Cardiac muscle cell (in vitro differentiated cells and primary cell): ENCODE measurements around the gene S100A8. TPM values are rescaled to one million over a fixed set of nuclear protein-coding genes. Genes with fewer than 3 reads are reported as not detected.
"Not testable (repeated sequence)": the region's sequence is repeated elsewhere in the genome, so short reads cannot be mapped to it uniquely, and the experiment has no call there.

ENCODE experiments used
- DNase-seq, 2 donors: peaks; one replicate each; pipeline versions ENCODE4 v3.0.0 to v3.0.0-alpha.2; 2010 to 2017; ENCODE audit warnings: low read depth in 1 of 2, low spot score in 1 of 2
- H3K27ac ChIP-seq: fragments of 200-600 bp; sonication (generic); 2 replicates; pipeline ENCODE4 v1.5.1; 2016
- H3K27me3 ChIP-seq: fragments of 200-600 bp; sonication (generic); 2 replicates; pipeline ENCODE4 v1.6.0; 2016; ENCODE audit warnings: control low read depth
- H3K36me3 ChIP-seq: fragments of 200-600 bp; sonication (generic); 2 replicates; pipeline ENCODE4 v1.5.1; 2016; ENCODE audit warnings: control low read depth
- H3K4me1 ChIP-seq: fragments of 200-600 bp; sonication (generic); 2 replicates; pipeline ENCODE4 v1.8.1; 2017; ENCODE audit warnings: low read depth, mild to moderate bottlenecking, mixed run types
- H3K4me3 ChIP-seq: fragments of 200-600 bp; sonication (generic); 2 replicates; pipeline ENCODE4 v1.5.1; 2016; ENCODE audit warnings: mild to moderate bottlenecking
- H3K9me3 ChIP-seq: fragments of 200-600 bp; sonication (generic); 2 replicates; pipeline ENCODE4 v1.5.1; 2017; ENCODE audit warnings: low read depth, mild to moderate bottlenecking, control low read depth
- CTCF ChIP-seq: IDR thresholded peaks from 2 replicates; pipeline ENCODE4 v1.5.1; 2012; ENCODE audit warnings: low read depth, mild to moderate bottlenecking, low read length
- polyA plus RNA-seq: library from polyadenylated mRNA; unstranded; fragments of >200 nt; fragmentation: Nextera tagmentation; extraction: Ambion mirVana; gene quantifications from 2 replicates; pipeline ENCODE4 v1.2.1, GENCODE V29; 2016
- total RNA-seq: library from RNA; depleted of rRNA; stranded (reverse); fragments of >200 nt; gene quantifications from 2 replicates; pipeline ENCODE4 v1.2.3, GENCODE V29; 2016

S100A8 gene
- total and polyA plus RNA-seq, 2 experiments from 2014 or later = 4.4 TPM; not detected in 1

GRCh38 chr1:153348511-153349362, 42.1 kb downstream of the S100A8 start, which contains the start of gene PGLYRP4:
PGLYRP4 (minus strand) TSS chr1:153348841; CDS start chr1:153347932, 909 bp downstream.
- Histone ChIP-seq H3K4me1 (peaks cover 12% of the 10 kb centered on the region), H3K36me3 (no peaks in the 10 kb centered on the region), H3K27ac (no peak within 1 kb of the TSS), H3K9me3 (no peaks in the 10 kb centered on the region), H3K27me3 (no peaks in the 10 kb centered on the region), H3K4me3 (no peak within 1 kb of the TSS)
- TF ChIP-seq CTCF = no peak
- DNase-seq = no peak

- Histone ChIP-seq H3K36me3 (no peaks in the 10 kb centered on the region), H3K27ac (no peak overlapping the region), H3K27me3 (no peaks in the 10 kb centered on the region), H3K9me3 (no peaks in the 10 kb centered on the region), H3K4me3 (no peak overlapping the region), H3K4me1 (peaks cover 20% of the 10 kb centered on the region)
- no peak for DNase-seq
- TF ChIP-seq CTCF = no peak
These were observed 43.0 kb downstream of the S100A8 start for GRCh38 chr1:153347856-153348255.

- H3K27me3 ChIP-seq, H3K27ac ChIP-seq, H3K36me3 ChIP-seq, H3K9me3 ChIP-seq, DNase-seq, H3K4me3 ChIP-seq: not testable (repeated sequence)
- peaks cover 28% of the 10 kb centered on the region for H3K4me1 ChIP-seq
These were observed 43.8 kb downstream of the S100A8 start for GRCh38 chr1:153347049-153347448.

DNA sequence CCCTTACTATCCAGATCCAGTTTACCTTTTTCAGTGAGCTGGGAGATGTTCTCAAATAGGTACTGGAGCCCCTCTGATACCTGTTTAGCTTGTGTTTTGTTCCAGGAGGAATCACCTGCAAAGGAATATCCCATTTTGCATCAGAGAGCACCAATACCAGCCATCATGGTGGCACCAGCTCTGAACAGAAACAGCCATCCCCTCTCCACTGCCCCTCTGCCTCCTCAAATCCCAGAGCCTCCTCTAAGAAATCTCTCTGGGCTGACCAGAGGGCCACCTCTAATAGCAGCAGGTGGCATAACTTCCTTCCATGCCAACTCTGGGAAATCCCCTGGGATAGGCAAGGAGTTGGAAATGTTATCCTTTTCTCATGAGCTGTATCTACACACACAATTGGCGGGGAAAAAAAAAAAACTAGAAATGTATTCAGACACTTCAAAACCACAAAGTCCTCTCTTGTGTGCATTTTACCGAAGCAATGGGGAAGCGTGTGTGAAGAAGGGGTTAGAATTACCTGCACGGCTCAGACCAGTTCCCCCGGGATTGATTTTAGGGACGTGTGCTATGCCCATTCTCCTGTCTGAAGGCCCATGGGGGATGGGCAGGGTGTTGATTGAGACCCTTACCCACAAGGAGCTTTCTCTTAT, 44.7 kb downstream of the S100A8 start:
- no peak for TF ChIP-seq CTCF
- H3K4me1 ChIP-seq = peaks cover 37% of the 10 kb centered on the region
- no peaks in the 10 kb centered on the region for H3K9me3 ChIP-seq
- no peak overlapping the region for H3K4me3 ChIP-seq
- no peaks in the 10 kb centered on the region for H3K27me3 ChIP-seq
- H3K36me3 ChIP-seq = no peaks in the 10 kb centered on the region
- no peak overlapping the region for H3K27ac ChIP-seq
- DNase-seq = no peak

DNA sequence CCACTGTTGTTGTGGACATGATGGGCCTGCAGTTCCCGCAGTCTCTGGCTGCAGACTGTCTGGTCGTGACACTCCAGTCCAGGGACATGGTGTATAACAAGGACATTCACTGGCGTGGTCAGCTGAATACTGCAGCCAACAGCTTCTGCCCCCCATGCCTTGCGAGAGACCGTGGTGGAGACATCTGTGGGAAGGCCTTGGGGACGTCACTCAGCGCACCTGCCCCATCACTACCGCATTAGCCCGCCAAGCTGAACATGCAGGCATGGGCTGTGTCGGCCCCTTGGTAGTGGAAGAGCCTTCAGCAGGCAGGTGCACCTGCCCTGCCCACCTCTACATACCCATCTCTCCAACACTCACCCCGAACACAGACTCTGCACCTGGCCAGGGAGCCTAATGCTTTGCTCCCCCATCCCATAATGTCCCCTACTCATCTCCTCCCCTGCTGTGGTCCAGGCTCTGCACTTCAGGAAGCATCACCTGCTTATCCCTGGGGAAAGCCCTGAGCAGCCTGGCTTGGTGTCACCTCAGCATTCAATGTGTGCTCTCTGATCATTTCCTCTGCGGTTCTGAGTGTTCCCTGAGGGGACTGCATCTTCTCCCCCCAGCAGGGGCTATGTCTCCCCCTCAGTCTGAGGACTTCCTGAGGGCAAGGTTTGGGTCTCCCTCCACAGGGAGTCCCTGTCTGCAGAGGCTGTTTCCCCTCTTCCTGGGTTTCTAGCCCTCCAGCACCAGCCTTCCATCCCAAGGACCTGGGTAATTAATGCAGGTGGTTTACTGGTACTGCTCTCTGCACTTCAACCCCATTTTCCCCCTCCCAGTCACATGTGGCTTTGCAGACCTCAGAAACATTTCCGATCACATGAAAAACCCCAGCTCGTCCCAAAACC, 45.4 kb downstream of the S100A8 start:
- no peak overlapping the region for H3K27ac ChIP-seq
- no peak for DNase-seq
- no peaks in the 10 kb centered on the region for H3K36me3 ChIP-seq
- no peaks in the 10 kb centered on the region for H3K9me3 ChIP-seq
- no peaks in the 10 kb centered on the region for H3K27me3 ChIP-seq
- no peak for TF ChIP-seq CTCF
- no peak overlapping the region for H3K4me3 ChIP-seq
- H3K4me1 ChIP-seq = peaks cover 40% of the 10 kb centered on the region
